ENCODE data around the gene FABP7. TPM values are rescaled to one million over a fixed set of nuclear protein-coding genes. Genes with fewer than 3 reads are reported as not detected.

The FABP7 gene
- polyA plus RNA-seq (2013, experiment 1 of 2): 0.10 TPM
- polyA plus RNA-seq (2013, experiment 2 of 2): 0.12 TPM

DNA sequence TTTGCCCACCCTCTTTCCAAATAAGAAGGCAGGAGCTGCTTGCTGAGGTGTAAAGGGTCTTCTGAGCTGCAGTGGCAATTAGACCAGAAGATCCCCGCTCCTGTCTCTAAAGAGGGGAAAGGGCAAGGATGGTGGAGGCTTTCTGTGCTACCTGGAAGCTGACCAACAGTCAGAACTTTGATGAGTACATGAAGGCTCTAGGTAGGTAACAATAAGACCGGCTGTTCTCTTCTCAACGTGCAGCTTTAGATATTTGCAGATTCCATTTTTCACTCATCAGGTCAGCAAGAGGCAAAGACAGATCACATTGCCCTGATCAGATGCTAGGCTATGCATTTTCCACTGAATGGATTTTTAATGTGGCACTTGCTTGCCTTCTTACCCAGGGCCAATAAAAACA is at the start of gene FABP7:
Gene FABP7, plus strand, starts transcription at position 50 of the 400 bp plus-strand sequence. Its CDS starts 79 bp downstream, at position 129.
- Histone ChIP-seq H4K91ac (ENCODE audit: low read length) (no peak within 1 kb of the TSS), H3K9ac (ENCODE audit: low read length) (no peak within 1 kb of the TSS), H4K8ac (ENCODE audit: low read length) (no peak within 1 kb of the TSS), H3K36me3 (ENCODE audit: control insufficient read depth in 1 of 2, insufficient read depth in 2 of 2, low read depth in 1 of 2, low read length in 2 of 2) (no peaks in the 10 kb centered on the region), H3K9me3 (ENCODE audit: control insufficient read depth, low read length) (no peaks in the 10 kb centered on the region), H2BK120ac (ENCODE audit: low read depth, low read length) (no peak within 1 kb of the TSS), H2BK12ac (ENCODE audit: low read length in 2 of 2) (no peak within 1 kb of the TSS), H2AK5ac (ENCODE audit: low read length, severe bottlenecking) (no peak within 1 kb of the TSS), H3K27ac (ENCODE audit: low read length, poor library complexity, severe bottlenecking) (no peak within 1 kb of the TSS), H3K27me3 (ENCODE audit: control insufficient read depth in 1 of 2, insufficient read depth in 1 of 2, low read length in 2 of 2) (peaks cover 0 to 12% of the 10 kb centered on the region in 2 experiments), H3K4me1 (ENCODE audit: control insufficient read depth, insufficient read depth, low read depth, low read length) (no peaks in the 10 kb centered on the region), H3K4ac (ENCODE audit: low read depth in 1 of 2, low read length in 2 of 2) (no peak within 1 kb of the TSS), H2BK15ac (ENCODE audit: low read depth, poor library complexity, severe bottlenecking) (no peak within 1 kb of the TSS), H3K4me2 (ENCODE audit: low read length, poor library complexity, severe bottlenecking) (no peak within 1 kb of the TSS), H3K79me1 (replicated peaks; ENCODE audit: low read length, poor library complexity, severe bottlenecking) (no peaks in the 10 kb centered on the region), H3K4me3 (ENCODE audit: insufficient read depth in 1 of 2, low read depth in 1 of 2, low read length in 2 of 2) (no peak within 1 kb of the TSS), H3K18ac (ENCODE audit: low read depth in 1 of 2, low read length in 2 of 2) (no peak within 1 kb of the TSS), H2BK5ac (ENCODE audit: low read depth, low read length, poor library complexity, severe bottlenecking) (no peak within 1 kb of the TSS), H3K23ac (ENCODE audit: low read length in 2 of 2) (no peak within 1 kb of the TSS), H2AFZ (ENCODE audit: low read depth, low read length) (no peak within 1 kb of the TSS), H3K14ac (ENCODE audit: low read length in 2 of 2) (no peak within 1 kb of the TSS)
- DNase-seq: no peak
- 50% methylated on average over 3 of the region's 3 CpGs for WGBS

DNA sequence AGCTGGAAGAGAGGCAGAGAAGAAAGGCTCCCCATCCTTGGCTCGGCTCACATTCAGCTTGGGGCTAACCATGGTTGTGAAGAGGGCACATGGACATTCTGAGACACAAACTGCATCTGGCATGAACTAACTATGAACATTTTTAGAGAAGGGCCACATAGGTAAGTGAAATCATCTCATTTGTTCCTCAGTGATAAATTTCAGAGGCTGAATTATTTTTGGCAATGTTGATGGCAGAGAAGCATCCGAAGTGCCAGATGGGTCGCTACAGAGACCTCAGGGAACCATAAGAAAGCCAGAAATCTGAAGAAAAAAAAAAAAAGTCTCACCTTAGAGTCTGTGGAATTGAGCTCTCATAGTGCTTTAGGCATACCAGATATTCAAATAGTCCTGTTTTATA is 49.2 kb upstream of the FABP7 start:
- no peak for DNase-seq
- no peak overlapping the region for H3K4ac ChIP-seq (ENCODE audit: low read depth in 1 of 2, low read length in 2 of 2)
- peak overlapping the region in 1 of 2 experiments; percentile 52 for H3K23ac ChIP-seq (ENCODE audit: low read length in 2 of 2)

GRCh38 chr6:122730775-122731386 is 48.6 kb upstream of the FABP7 start:
- Histone ChIP-seq H3K23ac (ENCODE audit: low read length in 2 of 2) (no peak overlapping the region), H2BK5ac (ENCODE audit: low read depth, low read length, poor library complexity, severe bottlenecking) (no peak overlapping the region), H3K4me2 (ENCODE audit: low read length, poor library complexity, severe bottlenecking) (no peak overlapping the region), H4K8ac (ENCODE audit: low read length) (no peak overlapping the region), H2BK120ac (ENCODE audit: low read depth, low read length) (no peak overlapping the region), H3K18ac (ENCODE audit: low read depth in 1 of 2, low read length in 2 of 2) (no peak overlapping the region), H3K4ac (ENCODE audit: low read depth in 1 of 2, low read length in 2 of 2) (no peak overlapping the region), H3K36me3 (ENCODE audit: control insufficient read depth in 1 of 2, insufficient read depth in 2 of 2, low read depth in 1 of 2, low read length in 2 of 2) (no peaks in the 10 kb centered on the region), H3K9me3 (ENCODE audit: control insufficient read depth, low read length) (no peaks in the 10 kb centered on the region), H4K91ac (ENCODE audit: low read length) (no peak overlapping the region), H3K27me3 (ENCODE audit: control insufficient read depth in 1 of 2, insufficient read depth in 1 of 2, low read length in 2 of 2) (peaks cover 0 to 2% of the 10 kb centered on the region in 2 experiments), H2BK12ac (ENCODE audit: low read length in 2 of 2) (no peak overlapping the region), H2AK5ac (ENCODE audit: low read length, severe bottlenecking) (no peak overlapping the region), H3K4me3 (ENCODE audit: insufficient read depth in 1 of 2, low read depth in 1 of 2, low read length in 2 of 2) (no peak overlapping the region), H3K27ac (ENCODE audit: low read length, poor library complexity, severe bottlenecking) (no peak overlapping the region), H3K14ac (ENCODE audit: low read length in 2 of 2) (no peak overlapping the region), H2AFZ (ENCODE audit: low read depth, low read length) (no peak overlapping the region), H2BK15ac (ENCODE audit: low read depth, poor library complexity, severe bottlenecking) (no peak overlapping the region), H3K9ac (ENCODE audit: low read length) (peak overlapping the region; percentile 17), H3K4me1 (ENCODE audit: control insufficient read depth, insufficient read depth, low read depth, low read length) (no peaks in the 10 kb centered on the region), H3K79me1 (replicated peaks; ENCODE audit: low read length, poor library complexity, severe bottlenecking) (no peaks in the 10 kb centered on the region)
- WGBS: 8% methylated on average over 4 of the region's 4 CpGs
- DNase-seq: peak; percentile 55

More for the DNA sequence above, 49.2 kb upstream of the FABP7 start:
- H2BK120ac ChIP-seq (ENCODE audit: low read depth, low read length): no peak overlapping the region
- no peaks in the 10 kb centered on the region for H3K9me3 ChIP-seq (ENCODE audit: control insufficient read depth, low read length)
- H3K79me1 ChIP-seq (replicated peaks; ENCODE audit: low read length, poor library complexity, severe bottlenecking): no peaks in the 10 kb centered on the region
- 97% methylated on average over 3 of the region's 3 CpGs for WGBS
- H4K91ac ChIP-seq (ENCODE audit: low read length): no peak overlapping the region
- H3K27ac ChIP-seq (ENCODE audit: low read length, poor library complexity, severe bottlenecking): no peak overlapping the region
- no peak overlapping the region for H3K4me2 ChIP-seq (ENCODE audit: low read length, poor library complexity, severe bottlenecking)
- no peaks in the 10 kb centered on the region for H3K36me3 ChIP-seq (ENCODE audit: control insufficient read depth in 1 of 2, insufficient read depth in 2 of 2, low read depth in 1 of 2, low read length in 2 of 2)
- H3K18ac ChIP-seq (ENCODE audit: low read depth in 1 of 2, low read length in 2 of 2): no peak overlapping the region
- no peak overlapping the region for H2AFZ ChIP-seq (ENCODE audit: low read depth, low read length)
- no peak overlapping the region for H2BK5ac ChIP-seq (ENCODE audit: low read depth, low read length, poor library complexity, severe bottlenecking)
- H3K14ac ChIP-seq (ENCODE audit: low read length in 2 of 2): no peak overlapping the region
- H3K27me3 ChIP-seq (ENCODE audit: control insufficient read depth in 1 of 2, insufficient read depth in 1 of 2, low read length in 2 of 2): peaks cover 0 to 2% of the 10 kb centered on the region in 2 experiments
- no peak overlapping the region for H4K8ac ChIP-seq (ENCODE audit: low read length)
- H2AK5ac ChIP-seq (ENCODE audit: low read length, severe bottlenecking): peak overlapping the region; percentile 73
- H2BK12ac ChIP-seq (ENCODE audit: low read length in 2 of 2): no peak overlapping the region
- no peak overlapping the region for H3K4me3 ChIP-seq (ENCODE audit: insufficient read depth in 1 of 2, low read depth in 1 of 2, low read length in 2 of 2)
- H3K9ac ChIP-seq (ENCODE audit: low read length): peak overlapping the region; percentile 17
- H3K4me1 ChIP-seq (ENCODE audit: control insufficient read depth, insufficient read depth, low read depth, low read length): no peaks in the 10 kb centered on the region
- no peak overlapping the region for H2BK15ac ChIP-seq (ENCODE audit: low read depth, poor library complexity, severe bottlenecking)

DNA sequence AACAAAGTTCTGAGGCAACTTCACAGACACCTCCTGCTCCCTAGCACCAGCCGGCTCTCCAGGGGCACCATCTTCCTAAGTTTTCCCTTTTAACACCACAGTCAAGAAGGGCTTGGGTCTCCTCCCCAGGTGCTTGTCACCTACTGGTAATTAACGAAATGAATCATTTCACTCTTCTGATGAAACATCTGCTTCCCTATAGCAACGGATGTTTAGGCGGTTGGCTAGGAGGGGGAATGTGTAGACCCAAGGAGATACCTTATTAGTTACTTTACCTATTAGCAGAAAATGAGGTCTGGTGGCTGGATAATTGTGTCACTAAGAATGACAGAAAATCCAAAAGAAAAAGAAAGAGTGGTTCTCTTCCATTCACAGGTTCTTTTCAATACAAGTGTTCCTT is 46.3 kb upstream of the FABP7 start:
- H2BK12ac ChIP-seq (ENCODE audit: low read length in 2 of 2): no peak overlapping the region
- H3K4me1 ChIP-seq (ENCODE audit: control insufficient read depth, insufficient read depth, low read depth, low read length): no peaks in the 10 kb centered on the region
- no peak overlapping the region for H3K14ac ChIP-seq (ENCODE audit: low read length in 2 of 2)
- H3K4me2 ChIP-seq (ENCODE audit: low read length, poor library complexity, severe bottlenecking): no peak overlapping the region
- H2BK5ac ChIP-seq (ENCODE audit: low read depth, low read length, poor library complexity, severe bottlenecking): no peak overlapping the region
- H4K91ac ChIP-seq (ENCODE audit: low read length): no peak overlapping the region
- no peak overlapping the region for H3K27ac ChIP-seq (ENCODE audit: low read length, poor library complexity, severe bottlenecking)
- no peak overlapping the region for H2BK15ac ChIP-seq (ENCODE audit: low read depth, poor library complexity, severe bottlenecking)
- H4K8ac ChIP-seq (ENCODE audit: low read length): no peak overlapping the region
- H3K18ac ChIP-seq (ENCODE audit: low read depth in 1 of 2, low read length in 2 of 2): no peak overlapping the region
- no peak overlapping the region for H3K23ac ChIP-seq (ENCODE audit: low read length in 2 of 2)
- no peak for DNase-seq
- WGBS: 73% methylated on average over 1 of the region's 4 CpGs
- H2AFZ ChIP-seq (ENCODE audit: low read depth, low read length): no peak overlapping the region
- no peak overlapping the region for H3K4ac ChIP-seq (ENCODE audit: low read depth in 1 of 2, low read length in 2 of 2)
- no peaks in the 10 kb centered on the region for H3K36me3 ChIP-seq (ENCODE audit: control insufficient read depth in 1 of 2, insufficient read depth in 2 of 2, low read depth in 1 of 2, low read length in 2 of 2)
- H3K4me3 ChIP-seq (ENCODE audit: insufficient read depth in 1 of 2, low read depth in 1 of 2, low read length in 2 of 2): no peak overlapping the region
- H3K9me3 ChIP-seq (ENCODE audit: control insufficient read depth, low read length): no peaks in the 10 kb centered on the region
- no peak overlapping the region for H2AK5ac ChIP-seq (ENCODE audit: low read length, severe bottlenecking)
- H2BK120ac ChIP-seq (ENCODE audit: low read depth, low read length): no peak overlapping the region
- no peaks in the 10 kb centered on the region for H3K79me1 ChIP-seq (replicated peaks; ENCODE audit: low read length, poor library complexity, severe bottlenecking)
- peaks cover 0 to 2% of the 10 kb centered on the region in 2 experiments for H3K27me3 ChIP-seq (ENCODE audit: control insufficient read depth in 1 of 2, insufficient read depth in 1 of 2, low read length in 2 of 2)
- H3K9ac ChIP-seq (ENCODE audit: low read length): no peak overlapping the region
